Activated CD4-positive, alpha-beta T cell treated with anti-CD3 and anti-CD28 coated beads, Interleukin-2, amount 10 ng/mL, durations not matched to agents 7 days and 5 days (primary cell): ENCODE measurements around the gene MUC3A. TPM values are rescaled to one million over a fixed set of nuclear protein-coding genes. Genes with fewer than 3 reads are reported as not detected.

ENCODE experiments used
- total RNA-seq, 2 experiments: library from RNA; stranded (reverse); gene quantifications; one replicate each; pipeline ENCODE4 v1.2.3, GENCODE V29; 2021

MUC3A gene
- total RNA-seq, 2 experiments from 2014 or later: not detected

Other genes with a start within 250 kb of the MUC3A start
- gene POP7, start 243.4 kb upstream of the MUC3A start, total RNA-seq: 10 to 100 TPM; 39.9 to 40.5 TPM
- gene EPO, start 229.1 kb upstream of the MUC3A start, total RNA-seq: not detected
- gene ZAN, start 215.9 kb upstream of the MUC3A start, total RNA-seq: not detected
- gene EPHB4, start 122.0 kb upstream of the MUC3A start, total RNA-seq: 1 to 10 TPM; 1.6 to 2.1 TPM
- gene SLC12A9, start 96.8 kb upstream of the MUC3A start, total RNA-seq: 10 to 100 TPM; 44.1 to 49.1 TPM
- 10 to 100 TPM; 24.8 to 34.2 TPM for gene TRIP6, start 82.1 kb upstream of the MUC3A start, total RNA-seq
- gene SRRT, start 74.4 kb upstream of the MUC3A start, total RNA-seq: 100 to 1,000 TPM; 262 to 280 TPM
- gene UFSP1, start 59.8 kb upstream of the MUC3A start, total RNA-seq: 1 to 10 TPM; 2.3 to 3.1 TPM
- not detected for gene ACHE, start 53.6 kb upstream of the MUC3A start, total RNA-seq
- not detected for gene MUC12, start 20.0 kb downstream of the MUC3A start, total RNA-seq
- not detected for gene MUC17, start 70.5 kb downstream of the MUC3A start, total RNA-seq
- gene TRIM56, start 135.9 kb downstream of the MUC3A start, total RNA-seq: 10 to 100 TPM; 54.2 to 72.3 TPM
- under 1 TPM; 0.05 to 0.27 TPM for gene SERPINE1, start 177.6 kb downstream of the MUC3A start, total RNA-seq
- 10 to 100 TPM; 37.9 to 48.2 TPM for gene AP1S1, start 204.9 kb downstream of the MUC3A start, total RNA-seq
- under 1 TPM; 0.15 to 0.22 TPM for gene VGF, start 216.0 kb downstream of the MUC3A start, total RNA-seq
- not detected for gene NAT16, start 230.8 kb downstream of the MUC3A start, total RNA-seq